Astrocyte (in vitro differentiated cells and primary cell): ENCODE measurements around the gene WWC2. TPM values are rescaled to one million over a fixed set of nuclear protein-coding genes. Genes with fewer than 3 reads are reported as not detected.
A peak's percentile ranks its signal among the peaks of the same experiment; 100 is the strongest.

ENCODE experiments used
- DNase-seq: peaks from one replicate; pipeline ENCODE4 v3.0.0-alpha.2; 2010; ENCODE audit warnings: low read depth
- FAIRE-seq: peaks from 2 replicates; lab custom pipeline; 2011; peaks lifted over from hg19 to GRCh38; lab: Jason Lieb, UNC
- H2AFZ ChIP-seq: 2 replicates; pipeline ENCODE4 v1.6.0; 2012; ENCODE audit warnings: low read depth, low read length, inconsistent platforms
- H3K27ac ChIP-seq: 2 replicates; pipeline ENCODE4 v1.5.1; 2011; ENCODE audit warnings: low read depth, low read length, inconsistent platforms
- H3K27me3 ChIP-seq: 2 replicates; pipeline ENCODE4 v1.6.0; 2011; ENCODE audit warnings: low read length, inconsistent platforms; ENCODE audit not compliant: insufficient read depth
- H3K36me3 ChIP-seq: 2 replicates; pipeline ENCODE4 v1.5.1; 2011; ENCODE audit warnings: low read length, inconsistent platforms; ENCODE audit not compliant: insufficient read depth
- H3K4me1 ChIP-seq: 2 replicates; pipeline ENCODE4 v1.5.1; 2011; ENCODE audit warnings: low read length, inconsistent platforms; ENCODE audit not compliant: insufficient read depth
- H3K4me2 ChIP-seq: 2 replicates; pipeline ENCODE4 v1.6.0; 2012; ENCODE audit warnings: low read length, inconsistent platforms
- H3K4me3 ChIP-seq: 2 replicates; pipeline ENCODE4 v1.5.1; 2011; ENCODE audit warnings: low read depth, mild to moderate bottlenecking, low read length, inconsistent platforms; ENCODE audit not compliant: insufficient read depth
- H3K79me2 ChIP-seq: 2 replicates; pipeline ENCODE4 v1.6.0; 2012; ENCODE audit warnings: mild to moderate bottlenecking, low read length, inconsistent platforms; ENCODE audit not compliant: insufficient read depth
- H3K9ac ChIP-seq: 2 replicates; pipeline ENCODE4 v1.6.0; 2012; ENCODE audit warnings: mild to moderate bottlenecking, low read length, inconsistent platforms
- H3K9me3 ChIP-seq: 2 replicates; pipeline ENCODE4 v1.5.1; 2012; ENCODE audit warnings: low read depth, mild to moderate bottlenecking, low read length, inconsistent platforms; ENCODE audit not compliant: insufficient read depth
- H4K20me1 ChIP-seq: 2 replicates; pipeline ENCODE4 v1.6.0; 2012; ENCODE audit warnings: low read length, inconsistent platforms; ENCODE audit not compliant: insufficient read depth
- H3K27ac Mint-ChIP-seq: one replicate; pipeline ENCODE4 v1.8.0; 2021; ENCODE audit warnings: mild to moderate bottlenecking, mixed read lengths; ENCODE audit not compliant: unreplicated experiment
- H3K27me3 Mint-ChIP-seq: one replicate; pipeline ENCODE4 v1.8.0; 2021; ENCODE audit warnings: low read depth, mixed read lengths; ENCODE audit not compliant: unreplicated experiment
- H3K36me3 Mint-ChIP-seq: one replicate; pipeline ENCODE4 v1.8.0; 2021; ENCODE audit warnings: low read depth, mixed read lengths; ENCODE audit not compliant: unreplicated experiment
- H3K4me1 Mint-ChIP-seq: one replicate; pipeline ENCODE4 v1.8.0; 2021; ENCODE audit warnings: low read depth, mixed read lengths; ENCODE audit not compliant: unreplicated experiment
- H3K4me3 Mint-ChIP-seq: one replicate; pipeline ENCODE4 v1.8.0; 2021; ENCODE audit warnings: mild to moderate bottlenecking, moderate library complexity, mixed read lengths; ENCODE audit not compliant: unreplicated experiment
- H3K9me3 Mint-ChIP-seq: one replicate; pipeline ENCODE4 v1.8.0; 2021; ENCODE audit warnings: mild to moderate bottlenecking, mixed read lengths; ENCODE audit not compliant: unreplicated experiment
- CTCF ChIP-seq: IDR thresholded peaks from 2 replicates; pipeline ENCODE4 v1.5.1; 2011; ENCODE audit warnings: low read depth, mild to moderate bottlenecking, inconsistent platforms, low read length, moderate library complexity; ENCODE audit not compliant: insufficient read depth
- EZH2 ChIP-seq: IDR thresholded peaks from 2 replicates; pipeline ENCODE4 v1.6.1; 2012; ENCODE audit warnings: mild to moderate bottlenecking, low read length, inconsistent platforms; ENCODE audit not compliant: insufficient read depth
- total RNA-seq: library from RNA; stranded (reverse); gene quantifications from 2 replicates; pipeline ENCODE4 v1.2.1, GENCODE V29; 2021

The WWC2 gene
- total RNA-seq, 1 donor from 2014 or later: 62.6 TPM

- FAIRE-seq: peak; percentile 79
- Histone ChIP-seq H3K4me2 (peak overlapping the region; percentile 66), H3K36me3 (no peaks in the 10 kb centered on the region), H3K9me3 (no peaks in the 10 kb centered on the region), H3K79me2 (peaks cover 88% of the 10 kb centered on the region), H3K4me1 (peaks cover 41% of the 10 kb centered on the region), H3K4me3 (peak overlapping the region; percentile 12), H2AFZ (no peak overlapping the region), H3K27ac (peak overlapping the region; percentile 47), H3K9ac (peak overlapping the region; percentile 12), H4K20me1 (peaks cover 52% of the 10 kb centered on the region), H3K27me3 (no peaks in the 10 kb centered on the region)
- Mint-ChIP-seq H3K4me3 (no peak overlapping the region), H3K9me3 (no peaks in the 10 kb centered on the region), H3K4me1 (peaks cover 44% of the 10 kb centered on the region), H3K27me3 (no peaks in the 10 kb centered on the region), H3K36me3 (peaks cover 2% of the 10 kb centered on the region), H3K27ac (no peak overlapping the region)
- peak; percentile 74 for DNase-seq
- TF ChIP-seq EZH2 (no peak), CTCF (no peak)
Observed at GRCh38 chr4:183175631-183176232, 76.7 kb downstream of the WWC2 start.

- DNase-seq (no peak), FAIRE-seq (no peak)
- Mint-ChIP-seq H3K4me3 (no peak overlapping the region), H3K9me3 (no peaks in the 10 kb centered on the region), H3K27ac (no peak overlapping the region), H3K36me3 (peaks cover 2% of the 10 kb centered on the region), H3K27me3 (no peaks in the 10 kb centered on the region), H3K4me1 (peaks cover 44% of the 10 kb centered on the region)
- Histone ChIP-seq H3K27me3 (no peaks in the 10 kb centered on the region), H3K79me2 (peaks cover 88% of the 10 kb centered on the region), H3K4me2 (no peak overlapping the region), H2AFZ (no peak overlapping the region), H3K36me3 (no peaks in the 10 kb centered on the region), H3K9ac (no peak overlapping the region), H3K9me3 (no peaks in the 10 kb centered on the region), H3K4me1 (peaks cover 36% of the 10 kb centered on the region), H3K4me3 (no peak overlapping the region), H3K27ac (no peak overlapping the region), H4K20me1 (peaks cover 48% of the 10 kb centered on the region)
- TF ChIP-seq EZH2: no peak
- no peak for TF ChIP-seq CTCF
Observed at GRCh38 chr4:183177001-183177400, 77.9 kb downstream of the WWC2 start.

GRCh38 chr4:183178201-183178600 is 79.1 kb downstream of the WWC2 start:
- FAIRE-seq: no peak

More at GRCh38 chr4:183178201-183178600, 79.1 kb downstream of the WWC2 start:
- H2AFZ ChIP-seq: no peak overlapping the region
- no peaks in the 10 kb centered on the region for H3K9me3 ChIP-seq
- peaks cover 42% of the 10 kb centered on the region for H3K4me1 Mint-ChIP-seq
- no peaks in the 10 kb centered on the region for H3K9me3 Mint-ChIP-seq
- H3K27ac ChIP-seq: no peak overlapping the region
- peaks cover 81% of the 10 kb centered on the region for H3K79me2 ChIP-seq
- TF ChIP-seq CTCF: no peak
- TF ChIP-seq EZH2: no peak
- no peaks in the 10 kb centered on the region for H3K27me3 ChIP-seq
- H3K27ac Mint-ChIP-seq: no peak overlapping the region
- no peak overlapping the region for H3K4me2 ChIP-seq
- H3K36me3 ChIP-seq: no peaks in the 10 kb centered on the region
- H4K20me1 ChIP-seq: peaks cover 36% of the 10 kb centered on the region
- H3K9ac ChIP-seq: no peak overlapping the region
- no peak for DNase-seq
- H3K36me3 Mint-ChIP-seq: peaks cover 2% of the 10 kb centered on the region
- H3K27me3 Mint-ChIP-seq: no peaks in the 10 kb centered on the region
- H3K4me3 Mint-ChIP-seq: no peak overlapping the region
- H3K4me3 ChIP-seq: no peak overlapping the region
- H3K4me1 ChIP-seq: peaks cover 33% of the 10 kb centered on the region
